Lower leg skin (tissue), 3 donors: Measurements from ENCODE around the gene MTMR10.

Experiments used
- POLR2A ChIP-seq, 2 donors: fragments of 450-650 bp; IDR thresholded peaks; one replicate each; pipeline ENCODE4 v1.6.1; 2016 to 2017; ENCODE audit warnings: antibody characterized with exemption in 2 of 2, mild to moderate bottlenecking in 1 of 2, moderate library complexity in 1 of 2
- TF ChIP-seq, protein P1 (sequence below), 3 donors: fragments of 450-650 bp; IDR thresholded peaks; one replicate each; pipeline ENCODE4 v1.5.1; 2016; ENCODE audit warnings: antibody characterized with exemption in 3 of 3, mild to moderate bottlenecking in 3 of 3, moderate library complexity in 2 of 3

DNA sequence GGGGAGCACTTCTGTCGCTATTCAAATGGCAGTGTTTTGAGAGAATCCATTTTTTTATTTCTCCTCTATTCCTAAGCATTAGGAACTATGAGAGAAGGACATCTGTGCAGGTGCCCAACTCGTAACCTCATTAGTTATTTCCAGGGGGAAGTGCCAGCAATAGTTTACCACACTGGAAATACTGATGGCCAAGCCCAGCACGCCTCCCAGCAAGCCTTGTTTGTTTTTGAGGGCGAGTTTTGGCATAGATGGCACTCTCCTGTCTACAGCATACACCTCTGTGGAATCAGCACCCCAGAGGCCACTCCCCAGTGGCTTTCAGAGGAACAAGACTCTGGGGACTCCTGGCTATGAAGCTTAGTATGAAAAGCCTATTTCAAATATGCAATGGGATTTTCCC, 51.1 kb downstream of the MTMR10 start:
- TF ChIP-seq, protein P1, sequence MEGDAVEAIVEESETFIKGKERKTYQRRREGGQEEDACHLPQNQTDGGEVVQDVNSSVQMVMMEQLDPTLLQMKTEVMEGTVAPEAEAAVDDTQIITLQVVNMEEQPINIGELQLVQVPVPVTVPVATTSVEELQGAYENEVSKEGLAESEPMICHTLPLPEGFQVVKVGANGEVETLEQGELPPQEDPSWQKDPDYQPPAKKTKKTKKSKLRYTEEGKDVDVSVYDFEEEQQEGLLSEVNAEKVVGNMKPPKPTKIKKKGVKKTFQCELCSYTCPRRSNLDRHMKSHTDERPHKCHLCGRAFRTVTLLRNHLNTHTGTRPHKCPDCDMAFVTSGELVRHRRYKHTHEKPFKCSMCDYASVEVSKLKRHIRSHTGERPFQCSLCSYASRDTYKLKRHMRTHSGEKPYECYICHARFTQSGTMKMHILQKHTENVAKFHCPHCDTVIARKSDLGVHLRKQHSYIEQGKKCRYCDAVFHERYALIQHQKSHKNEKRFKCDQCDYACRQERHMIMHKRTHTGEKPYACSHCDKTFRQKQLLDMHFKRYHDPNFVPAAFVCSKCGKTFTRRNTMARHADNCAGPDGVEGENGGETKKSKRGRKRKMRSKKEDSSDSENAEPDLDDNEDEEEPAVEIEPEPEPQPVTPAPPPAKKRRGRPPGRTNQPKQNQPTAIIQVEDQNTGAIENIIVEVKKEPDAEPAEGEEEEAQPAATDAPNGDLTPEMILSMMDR (IDR thresholded peaks at IDR 0.05), result no peak
- no peak for TF ChIP-seq POLR2A (IDR thresholded peaks at IDR 0.05)
